NOMO-1 treated with DMSO at 0.1 percent for 48 hours (cell line): Measurements from ENCODE around the gene LHFPL5.

Source experiments
- DNase-seq: peaks from one replicate; lab custom pipeline; 2025; ENCODE audit not compliant: unreplicated experiment; lab: John Stamatoyannopoulos, UW

LHFPL5 gene

DNA sequence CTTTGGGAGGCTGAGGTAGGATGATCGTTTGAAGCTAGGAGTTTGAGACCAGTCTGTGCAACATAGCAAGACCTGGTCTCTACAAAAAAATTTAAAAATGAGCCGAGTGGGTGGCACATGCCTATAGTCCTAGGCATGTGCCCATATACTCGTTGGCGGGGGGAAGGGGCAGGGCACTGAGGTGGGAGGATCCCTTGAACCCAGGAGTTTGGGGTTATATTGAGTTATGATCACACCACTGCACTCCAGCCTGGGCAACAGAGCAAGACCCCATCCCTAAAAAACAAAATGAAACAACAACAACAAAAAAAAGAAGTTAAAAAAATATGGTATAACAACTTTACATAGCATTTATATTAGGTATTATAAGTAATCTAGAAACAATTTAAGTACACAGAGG is 47.8 kb downstream of the LHFPL5 start:
- DNase-seq = no peak

DNA sequence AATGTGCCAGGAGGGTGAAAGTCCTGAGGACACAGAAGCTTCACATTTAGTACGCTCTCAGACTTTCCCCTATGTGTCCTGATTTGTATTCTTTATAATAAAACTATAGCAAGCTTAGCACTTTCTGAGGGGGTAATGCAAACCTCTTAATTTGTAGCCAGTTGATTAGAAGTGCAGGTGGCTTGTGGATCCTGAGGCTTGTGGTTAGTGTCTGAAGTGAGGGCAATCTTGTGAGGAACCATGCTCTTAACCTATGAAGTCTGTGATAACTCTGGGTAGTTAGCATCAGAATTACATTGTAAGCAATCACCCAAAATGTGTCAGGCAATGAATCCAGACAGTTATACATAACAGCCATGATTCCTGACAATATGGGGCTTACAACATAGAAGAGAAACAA is 51.1 kb downstream of the LHFPL5 start:
- DNase-seq = no peak

DNA sequence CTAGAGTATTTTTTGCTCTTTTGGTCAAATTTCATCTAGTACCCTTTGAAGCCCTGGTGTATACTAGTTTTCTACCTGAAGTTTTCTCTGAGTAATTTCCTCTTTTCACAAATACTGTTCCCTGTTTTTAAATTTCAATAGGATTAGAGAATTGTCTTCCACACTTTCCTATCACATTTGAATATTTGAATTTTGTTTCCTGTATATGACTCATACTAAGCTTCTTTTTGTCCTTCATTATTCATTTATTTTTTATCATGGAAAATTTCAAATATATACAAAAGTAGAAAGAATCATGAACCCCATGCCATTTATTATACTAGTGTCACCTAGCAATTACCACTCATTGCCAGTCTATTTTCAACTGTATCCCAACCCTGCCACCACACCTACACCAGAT is 52.7 kb downstream of the LHFPL5 start:
- no peak for DNase-seq

DNA sequence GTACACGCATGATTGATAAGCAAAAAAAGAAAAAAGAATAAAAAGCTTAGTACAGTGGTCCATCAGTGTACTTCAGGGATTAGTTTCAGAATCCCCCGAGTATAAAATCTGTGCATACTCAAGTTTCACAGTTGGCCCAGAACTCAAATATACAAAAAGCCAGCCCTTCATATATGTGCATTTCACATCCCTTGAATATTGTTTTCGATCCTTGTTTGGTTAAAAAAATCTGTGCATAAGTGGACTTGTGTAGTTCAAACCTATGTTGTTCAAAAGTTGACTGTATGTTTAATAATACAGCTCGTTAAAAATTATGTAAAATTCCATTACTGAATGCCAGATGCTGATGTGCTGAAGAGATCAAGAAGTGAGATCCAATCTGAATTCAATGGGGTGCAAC is 54.2 kb downstream of the LHFPL5 start:
- DNase-seq = no peak
